Measurements from ENCODE around the gene PLCB3.

- TF ChIP-seq CTCF (IDR thresholded peaks at IDR 0.05; ENCODE audit: insufficient read depth, low read length, poor library complexity, severe bottlenecking): no peak
- no peak for TF ChIP-seq EZH2phosphoT487 (conservative IDR thresholded peaks at IDR 0.05; ENCODE audit: low read length)
Observed at GRCh38 chr11:64206457-64207255, 44.7 kb upstream of the PLCB3 start, which contains the start of gene FERMT3.
